Heart left ventricle (tissue), 13 donors: ENCODE measurements around the gene CZIB.

Source experiments
- CTCF ChIP-seq, 12 donors: fragments of 200-600 bp; sonication (generic) in 4 of 12; IDR thresholded peaks; one replicate each; pipeline versions ENCODE4 v1.5.0 to v1.8.0; 2018 to 2022; ENCODE audit warnings: antibody characterized with exemption in 12 of 12, mild to moderate bottlenecking in 5 of 12
- POLR2A ChIP-seq, 2 donors: fragments of 450-650 bp; IDR thresholded peaks; one replicate each; pipeline ENCODE4 v1.6.1; 2017; ENCODE audit warnings: antibody characterized with exemption in 2 of 2, mild to moderate bottlenecking in 2 of 2, moderate library complexity in 2 of 2
- donor health status: ischemic (EF 13 %, LVEDD 7.1; RV severe dilation, severe dysfunction).
- donor health status: DM: no; HTN: yes; CAD: no.
- donor health status: DM: no; HTN: no; CAD: no.
- donor health status: ischemic (EF 25% LVEDD 6.9; RV normal size, moderate dysfunction).
- donor health status: ischemic (EF 25% LVEDD 5.7; RV mildly dilated, moderate dysfunction).
- donor health status: ischemic (EF 35%, LVEDD 5.7; RV mildly dilated, moderate dysfunction).
- donor health status: nonischemic (EF 11% LVEDD 7.7; RV severe dilation, severe dysfunction).
- donor health status: DM: yes; HTN: yes; CAD: no.
- donor health status: PGD.
- donor health status: ischemic (EF 29% LVEDD 5.4; RV normal size, mild dysfunction).
- donor health status: nonischemic (EF 23%, LVEDD 6.1; RV moderate dilation, normal function).

- no peak for TF ChIP-seq CTCF (IDR thresholded peaks at IDR 0.05)
- no peak for TF ChIP-seq POLR2A (IDR thresholded peaks at IDR 0.05)
Observed at GRCh38 chr1:53189061-53189460, 31.4 kb downstream of the CZIB start.
